22Rv1 (cell line): ENCODE measurements around the gene SLC19A1.
A peak's percentile ranks its signal among the peaks of the same experiment; 100 is the strongest.

Experiments used
- H3K27ac ChIP-seq: fragments of 450-650 bp; 2 replicates; pipeline ENCODE4 v1.5.1; 2017
- CTCF ChIP-seq: fragments of 450-650 bp; IDR thresholded peaks from 2 replicates; pipeline ENCODE4 v1.5.1; 2017; ENCODE audit warnings: mild to moderate bottlenecking
- ZFX ChIP-seq: fragments of 450-650 bp; IDR thresholded peaks from 2 replicates; pipeline ENCODE4 v1.6.1; 2017; ENCODE audit warnings: antibody characterized with exemption, borderline replicate concordance

The SLC19A1 gene

GRCh38 chr21:45511007-45511406 is 31.2 kb downstream of the SLC19A1 start:
- peak overlapping the region; percentile 94; the same call in 1 of the 2 replicates for H3K27ac ChIP-seq
- TF ChIP-seq ZFX (no peak), CTCF (no peak)

- no peak for TF ChIP-seq ZFX
- TF ChIP-seq CTCF, result no peak
- H3K27ac ChIP-seq, result no peak overlapping the region
Measured at GRCh38 chr21:45510466-45510955, 31.7 kb downstream of the SLC19A1 start.

GRCh38 chr21:45509566-45510465 is 32.4 kb downstream of the SLC19A1 start:
- TF ChIP-seq ZFX, result no peak
- peak; percentile 26 for TF ChIP-seq CTCF
- H3K27ac ChIP-seq, result no peak overlapping the region

GRCh38 chr21:45508607-45509565 is 33.4 kb downstream of the SLC19A1 start:
- no peak overlapping the region for H3K27ac ChIP-seq
- no peak for TF ChIP-seq ZFX
- no peak for TF ChIP-seq CTCF

GRCh38 chr21:45507888-45508508 is 34.2 kb downstream of the SLC19A1 start:
- no peak overlapping the region for H3K27ac ChIP-seq
- TF ChIP-seq ZFX (no peak), CTCF (no peak)

- H3K27ac ChIP-seq, result no peak overlapping the region
- TF ChIP-seq ZFX, result no peak
- no peak for TF ChIP-seq CTCF
Measured at GRCh38 chr21:45507523-45507875, 34.7 kb downstream of the SLC19A1 start.
